Activated CD4-positive, alpha-beta T cell treated with anti-CD3 and anti-CD28 coated beads, Interleukin-2, amount 50 U/mL, for 24 hours (primary cell): ENCODE measurements around the gene NOLC1.
A peak's percentile ranks its signal among the peaks of the same experiment; 100 is the strongest.

Experiments
- DNase-seq, 2 donors: peaks; one replicate each; pipeline ENCODE4 v3.0.0-alpha.2; 2020; ENCODE audit warnings: low read depth in 1 of 2, low spot score in 1 of 2

NOLC1 gene

DNA sequence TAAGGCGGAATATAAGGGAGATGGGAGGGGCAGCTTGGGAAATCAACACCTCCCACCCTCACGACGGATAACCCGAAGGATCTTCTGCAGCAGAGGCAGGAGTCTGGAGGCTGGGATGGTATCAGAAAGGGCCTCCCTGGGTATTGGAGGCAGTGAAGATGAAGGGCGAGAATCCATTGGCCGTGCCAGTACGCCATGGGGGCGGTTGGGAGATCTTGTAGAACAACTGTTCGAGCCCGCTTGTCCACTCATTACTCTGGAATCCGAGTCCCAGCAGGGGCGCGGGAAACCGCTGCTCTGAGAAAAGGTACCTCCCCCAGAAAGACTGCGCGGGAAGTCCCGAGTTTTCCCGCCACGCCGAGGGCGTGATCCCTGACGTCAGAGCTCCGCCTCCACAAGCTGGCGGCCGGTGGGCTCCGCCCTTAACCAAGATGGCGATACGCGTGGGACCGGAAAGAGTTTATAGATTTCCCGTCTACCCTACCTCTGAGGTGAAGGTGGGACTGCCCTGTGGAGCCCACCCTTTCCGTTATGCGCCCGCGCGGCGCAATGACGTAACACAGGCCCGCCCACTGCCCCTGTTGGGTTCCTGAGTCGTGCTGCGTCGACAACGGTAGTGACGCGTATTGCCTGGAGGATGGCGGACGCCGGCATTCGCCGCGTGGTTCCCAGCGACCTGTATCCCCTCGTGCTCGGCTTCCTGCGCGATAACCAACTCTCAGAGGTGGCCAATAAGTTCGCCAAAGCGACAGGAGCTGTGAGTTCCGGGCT lies at the start of gene NOLC1:
Gene NOLC1 (plus strand): TSS at position 616 of the 771 bp plus-strand sequence. CDS start 22 bp downstream, at position 638.
- peak; percentile 99 to 100 for DNase-seq

DNA sequence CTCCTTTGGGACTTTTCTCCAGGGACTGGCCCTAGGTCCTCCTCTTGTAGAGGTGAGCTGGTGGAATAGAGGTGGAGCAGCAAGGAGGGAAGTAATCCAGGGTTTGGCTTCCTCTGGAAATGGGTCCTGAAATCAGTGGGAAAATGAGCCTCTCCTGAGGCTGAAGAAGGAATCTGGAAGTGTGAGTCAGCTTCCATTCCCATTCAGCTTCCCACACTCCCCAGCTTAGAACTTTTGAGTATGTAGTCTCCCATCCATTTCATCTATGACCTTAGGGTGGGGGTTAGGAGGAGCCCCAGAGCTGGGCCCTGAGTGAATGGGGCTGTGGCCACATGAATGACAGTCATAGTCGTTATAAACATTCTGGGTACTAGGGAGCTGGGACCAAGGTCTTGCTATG lies 49.8 kb upstream of the NOLC1 start:
- DNase-seq: no peak

- no peak for DNase-seq
These were observed 45.2 kb upstream of the NOLC1 start for GRCh38 chr10:102106998-102107397.

GRCh38 chr10:102109166-102110116 lies 42.7 kb upstream of the NOLC1 start:
- no peak for DNase-seq

DNA sequence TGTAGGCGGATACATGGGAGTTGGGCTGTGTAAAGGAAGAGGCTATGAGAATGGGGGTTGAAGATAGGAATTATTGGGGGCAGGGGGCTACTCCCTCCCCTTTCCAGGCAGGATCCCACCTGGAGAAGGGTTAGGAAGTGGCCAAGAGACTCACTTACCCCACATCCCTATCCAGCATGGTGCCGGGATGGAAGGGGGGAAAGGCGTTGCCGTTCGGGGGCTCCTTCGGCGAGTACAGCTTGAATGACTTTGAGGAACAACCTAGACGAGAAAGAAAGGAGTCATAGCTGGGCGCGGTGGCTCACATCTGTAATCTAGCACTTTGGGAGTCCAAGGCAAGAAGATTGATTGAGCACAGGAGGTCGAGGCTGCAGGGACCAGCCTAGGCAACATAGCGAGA lies 40.9 kb upstream of the NOLC1 start:
- no peak for DNase-seq

GRCh38 chr10:102112210-102112817 lies 39.9 kb upstream of the NOLC1 start:
- DNase-seq: no peak

- DNase-seq: no peak
These were observed 38.8 kb upstream of the NOLC1 start for GRCh38 chr10:102113261-102113955.

DNA sequence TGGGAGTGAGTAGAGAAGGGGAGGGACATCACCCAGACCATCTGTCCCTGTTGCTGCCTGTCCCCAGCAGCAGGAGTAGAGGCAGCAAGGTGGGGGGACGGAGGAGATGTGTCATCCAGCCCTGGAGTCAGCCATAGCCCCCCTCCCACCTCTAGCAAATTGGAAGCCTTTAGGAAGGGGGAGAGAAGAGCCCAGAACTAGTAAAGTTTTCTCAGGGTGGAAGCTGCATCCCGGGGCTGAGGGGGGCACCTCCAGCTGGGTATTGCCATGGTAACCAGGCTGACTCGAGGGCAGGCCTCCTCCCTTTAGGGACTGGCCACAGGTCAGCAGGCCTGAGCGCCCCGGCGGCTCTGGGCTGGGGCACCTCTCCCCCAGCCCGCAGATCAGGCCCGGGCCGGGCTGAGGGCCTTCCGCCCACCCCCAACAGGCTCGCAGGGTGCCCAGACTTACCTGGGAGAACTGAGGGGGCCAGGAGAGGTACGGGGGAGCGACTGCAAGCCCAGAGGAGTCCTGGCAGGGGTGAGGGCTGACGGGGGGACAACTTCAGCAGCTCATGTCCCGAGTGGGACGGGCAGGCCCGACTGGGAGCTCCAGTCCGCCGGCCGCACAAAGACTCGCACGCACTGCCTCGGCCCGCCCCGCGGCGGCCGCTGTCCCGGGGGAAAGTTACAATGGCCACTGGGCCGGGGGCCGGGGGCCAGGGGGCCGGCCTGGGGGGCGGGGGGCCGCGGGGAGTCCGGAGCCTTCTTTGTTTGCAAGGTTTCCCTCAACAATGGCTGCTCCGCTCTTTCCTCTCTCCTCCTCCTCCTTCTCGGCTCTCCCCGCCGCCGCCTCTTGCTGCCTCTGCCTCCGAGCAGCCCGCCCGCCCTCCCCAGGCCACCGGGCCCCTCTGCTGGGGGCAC lies 38.0 kb upstream of the NOLC1 start:
- DNase-seq: no peak

DNA sequence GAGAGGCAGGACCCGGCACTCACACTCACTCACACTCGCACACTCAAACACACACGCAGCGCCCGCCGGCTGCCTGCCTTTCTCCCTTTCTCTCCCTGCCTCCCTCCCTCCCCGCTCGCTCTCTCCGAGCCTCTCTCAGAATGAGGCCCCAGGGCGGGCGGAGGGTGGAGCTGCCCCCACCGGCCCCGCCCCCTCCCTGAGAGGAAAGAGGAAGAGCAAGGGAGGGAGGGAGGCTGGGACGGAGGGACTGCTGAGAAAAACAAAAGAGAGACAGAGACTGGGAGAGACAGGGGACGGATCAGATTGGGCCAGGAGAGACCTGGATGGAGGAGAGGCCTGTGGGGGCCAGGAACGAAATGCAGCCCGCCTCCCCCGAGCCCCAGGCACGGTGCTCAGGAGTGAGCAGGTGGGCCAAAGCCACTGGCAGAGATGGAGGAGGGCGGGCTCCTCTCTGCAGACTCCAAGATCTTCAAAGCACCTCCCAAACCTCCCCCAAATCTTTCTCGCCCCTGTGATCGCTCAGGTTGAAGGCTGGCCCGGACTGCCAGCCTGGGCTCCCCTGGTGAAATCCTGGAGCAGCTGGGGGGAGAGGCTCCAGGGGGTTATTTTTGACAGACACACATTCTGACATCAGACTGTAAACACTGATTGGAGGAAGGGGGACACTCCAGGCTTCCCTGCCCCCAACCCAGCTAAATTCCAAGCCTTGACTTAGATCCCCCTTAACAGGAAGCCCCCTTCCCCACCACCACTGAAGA lies 37.1 kb upstream of the NOLC1 start:
- DNase-seq: peak; percentile 63 to 83

DNA sequence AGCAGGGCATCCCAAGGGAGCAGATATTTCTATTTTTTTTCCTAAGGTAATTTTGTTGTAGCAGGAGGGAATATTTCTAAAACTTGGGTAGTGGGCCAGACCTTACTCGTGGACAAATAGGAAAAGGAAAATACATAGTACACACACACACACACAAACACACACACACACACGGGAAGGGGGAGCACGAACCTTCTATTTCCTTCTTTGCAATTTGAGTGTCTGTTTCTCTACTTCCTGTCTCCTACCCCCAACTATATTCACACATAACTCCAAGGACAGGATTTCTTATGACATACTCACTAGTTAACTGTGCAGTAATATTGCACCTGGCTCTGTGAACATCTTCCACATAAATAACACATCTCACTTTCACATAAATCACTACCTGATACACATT lies 36.4 kb upstream of the NOLC1 start:
- DNase-seq: no peak

DNA sequence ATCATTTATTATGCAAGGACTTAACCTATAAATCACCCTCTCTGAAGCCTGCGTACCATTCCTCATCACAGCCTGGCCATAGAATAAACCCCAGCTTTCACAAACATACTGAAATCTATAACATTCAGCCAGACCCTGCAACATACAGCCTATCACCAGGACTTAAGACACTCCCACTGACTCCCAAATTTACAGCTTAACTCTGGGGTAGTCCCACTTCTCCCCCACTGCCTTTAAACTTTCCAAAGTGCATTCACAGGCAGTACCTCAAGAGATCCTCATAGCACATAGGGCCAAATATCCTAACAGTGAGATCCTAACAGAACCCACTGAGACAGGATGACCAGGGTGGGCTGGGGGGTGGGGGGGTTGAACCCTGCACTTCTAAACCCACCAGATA lies 35.5 kb upstream of the NOLC1 start:
- no peak for DNase-seq

DNA sequence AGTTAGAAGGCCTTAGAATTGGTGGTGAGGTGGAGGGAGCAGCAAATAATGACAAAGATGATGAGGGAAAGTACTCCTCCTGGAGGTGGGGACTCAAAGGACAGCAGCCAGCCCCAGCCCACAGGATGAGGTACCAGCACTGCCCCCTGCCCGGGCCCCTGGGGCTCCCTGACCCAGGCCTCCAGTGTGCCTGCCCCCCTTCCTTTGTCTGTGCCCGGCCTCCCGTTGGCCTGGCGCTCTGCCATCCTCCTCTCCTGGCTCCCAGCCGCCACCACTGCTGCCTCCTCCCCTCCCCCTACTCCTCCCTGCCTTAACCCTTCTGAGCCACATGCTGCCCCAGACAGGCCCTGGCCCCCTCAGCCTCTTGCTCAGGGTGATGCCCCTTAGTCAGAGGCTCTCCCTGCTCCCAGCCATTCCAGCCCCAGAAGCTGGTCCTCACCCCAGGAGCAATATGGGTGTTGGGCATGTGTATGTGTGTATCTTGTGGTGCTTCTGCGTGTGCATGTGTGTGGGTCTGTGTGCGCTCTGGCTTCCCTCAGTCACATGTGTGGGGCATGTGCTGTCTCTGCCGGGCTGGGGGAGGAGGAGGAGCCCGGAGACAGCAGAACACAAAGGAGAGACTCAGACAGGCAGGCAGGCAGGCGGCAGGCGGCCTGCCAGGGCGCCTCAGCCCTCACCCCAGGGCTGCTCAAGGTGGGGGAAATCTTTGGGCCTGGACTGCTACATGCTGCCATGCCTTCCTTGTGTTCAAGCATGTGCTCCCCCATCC lies 34.6 kb upstream of the NOLC1 start:
- DNase-seq: peak; percentile 45 to 56

GRCh38 chr10:102118867-102119266 lies 33.3 kb upstream of the NOLC1 start:
- no peak for DNase-seq

DNA sequence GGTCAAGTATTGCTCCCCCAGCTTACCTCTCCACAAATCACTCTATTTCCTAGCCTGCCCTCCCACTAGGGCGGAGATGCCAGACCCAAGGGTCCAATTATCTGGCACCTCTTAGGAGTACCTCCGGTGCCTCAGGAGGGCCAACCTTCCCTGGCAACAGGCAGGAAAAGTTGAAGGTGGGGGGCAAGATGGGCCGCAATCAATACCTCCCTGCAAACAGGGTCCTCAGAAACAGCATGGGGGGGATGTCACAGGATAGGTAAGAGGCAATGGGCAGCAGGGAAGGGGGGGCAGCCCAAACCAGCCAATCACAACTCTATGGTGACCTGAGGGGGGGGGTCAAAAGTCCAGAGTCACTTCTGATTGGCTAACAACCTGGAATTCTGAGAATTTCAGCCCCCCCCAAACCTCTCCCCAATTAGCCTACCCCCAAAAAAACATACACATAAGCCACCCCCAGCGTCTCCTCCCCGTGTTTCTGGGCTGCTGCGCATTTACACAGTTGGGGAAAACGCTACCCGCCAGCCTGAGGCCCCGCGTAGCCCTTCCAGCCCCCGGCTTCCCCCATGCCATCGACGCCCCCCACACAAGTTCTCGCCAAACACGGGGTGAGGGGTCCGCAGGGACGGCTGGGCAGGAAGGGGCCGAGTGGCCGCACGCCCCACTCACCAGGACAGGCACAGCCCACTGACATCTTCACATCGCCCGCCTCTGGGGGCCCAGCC lies 32.6 kb upstream of the NOLC1 start:
- no peak for DNase-seq

GRCh38 chr10:102120142-102120990 lies 31.8 kb upstream of the NOLC1 start, which contains the start of gene LDB1:
TSS of gene LDB1 (minus strand) at chr10:102120368. CDS start at chr10:102120110, 258 bp downstream.
- DNase-seq: peak; percentile 41 to 53

DNA sequence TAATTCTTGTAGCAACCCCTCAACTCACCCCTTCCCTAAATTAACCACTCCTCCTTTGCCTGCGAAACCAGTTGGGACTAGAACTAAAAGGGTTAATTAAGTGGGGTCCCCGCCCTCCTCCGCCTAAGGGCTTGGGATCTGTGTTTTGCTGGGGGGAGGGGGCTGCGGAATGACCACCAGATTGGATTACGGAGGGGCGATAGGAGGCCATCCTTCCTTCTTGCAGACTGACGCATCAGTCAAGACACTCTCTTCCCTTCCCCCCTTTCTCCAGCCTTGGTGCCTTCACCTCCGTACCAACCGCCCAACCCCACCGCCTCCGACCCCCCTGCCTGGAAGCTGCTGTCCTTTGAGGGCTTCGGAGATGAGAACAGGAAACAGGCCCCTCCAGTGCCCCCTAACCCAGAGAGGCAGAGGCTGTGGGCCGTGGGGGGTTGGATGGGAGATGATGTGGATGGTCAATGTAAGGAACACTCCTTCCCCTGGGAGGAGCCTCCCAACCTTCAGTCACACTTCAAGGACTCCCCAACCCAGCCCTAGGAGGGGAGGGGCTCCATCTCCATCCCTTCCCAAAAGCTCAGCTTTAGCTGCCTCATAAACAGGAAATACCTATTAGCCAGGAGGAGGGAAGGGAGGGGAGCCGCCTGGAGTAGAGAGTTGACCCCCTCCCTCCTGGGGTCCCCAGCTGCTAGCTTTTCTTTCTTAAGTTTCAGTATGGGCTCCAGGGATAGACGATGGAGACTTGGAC lies 31.0 kb upstream of the NOLC1 start:
- no peak for DNase-seq
